GM21360 (cell line): Measurements from ENCODE around the gene SLC19A2.

ENCODE experiments used
- ATAC-seq: cut with Tn5 transposase; IDR thresholded peaks from one replicate; pipeline ENCODE4 v1.9.1; 2021; ENCODE audit warnings: mild to moderate bottlenecking, moderate library complexity; ENCODE audit not compliant: unreplicated experiment

Gene SLC19A2

DNA sequence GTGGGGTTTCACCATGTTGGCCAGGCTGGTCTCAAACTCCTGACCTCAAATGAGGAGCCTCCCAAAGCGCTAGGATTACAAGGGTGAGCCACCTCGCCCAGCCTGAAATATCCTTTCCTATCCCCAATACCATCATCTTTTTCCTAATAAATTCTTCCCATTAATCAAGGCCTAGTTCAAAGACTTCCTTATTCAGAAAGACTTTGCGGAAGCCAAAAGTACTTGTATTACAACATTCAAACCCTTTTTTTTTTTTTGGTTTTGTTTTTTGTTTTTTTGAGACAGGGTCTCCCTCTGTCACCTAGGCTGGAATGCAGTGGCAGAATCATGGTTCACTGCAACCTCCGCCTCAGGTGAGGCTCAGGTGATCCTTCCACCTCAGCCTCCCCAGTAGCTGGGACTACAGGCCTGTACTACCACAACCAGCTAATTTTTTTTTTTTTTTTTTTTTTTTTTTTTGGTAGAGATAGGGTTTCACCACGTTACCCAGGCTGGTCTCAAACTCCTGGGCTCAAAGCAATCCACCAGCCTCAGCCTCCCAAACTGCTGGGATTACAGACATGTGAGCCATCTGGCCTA lies 7.6 kb downstream of the SLC19A2 start:
- no peak for ATAC-seq

DNA sequence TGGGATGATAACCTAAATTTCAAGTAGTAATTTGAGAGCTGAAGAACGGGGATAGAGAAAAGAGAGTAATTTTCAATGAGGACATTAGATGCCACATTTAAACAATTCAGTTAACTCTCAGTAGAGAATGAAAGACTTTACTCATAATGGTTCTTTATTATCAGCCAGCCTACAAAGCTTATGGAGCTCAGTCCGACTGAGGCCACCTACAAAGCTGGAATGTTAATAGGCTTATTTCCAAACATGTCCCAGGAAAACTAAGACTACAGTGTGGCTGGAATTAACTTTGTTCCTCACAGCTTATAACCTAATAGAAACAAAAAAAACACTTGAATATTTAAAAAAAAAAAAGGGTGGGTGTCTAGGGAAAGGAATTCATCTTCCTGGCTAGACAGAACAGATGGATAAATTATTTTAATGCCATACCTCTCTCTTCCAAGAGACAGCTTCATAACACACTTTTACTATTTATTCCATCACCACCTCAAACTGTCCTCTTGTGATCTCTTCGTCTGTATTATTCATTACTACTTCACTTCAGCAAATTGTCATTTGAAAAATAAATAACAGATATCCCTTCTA lies 9.8 kb downstream of the SLC19A2 start:
- no peak for ATAC-seq

DNA sequence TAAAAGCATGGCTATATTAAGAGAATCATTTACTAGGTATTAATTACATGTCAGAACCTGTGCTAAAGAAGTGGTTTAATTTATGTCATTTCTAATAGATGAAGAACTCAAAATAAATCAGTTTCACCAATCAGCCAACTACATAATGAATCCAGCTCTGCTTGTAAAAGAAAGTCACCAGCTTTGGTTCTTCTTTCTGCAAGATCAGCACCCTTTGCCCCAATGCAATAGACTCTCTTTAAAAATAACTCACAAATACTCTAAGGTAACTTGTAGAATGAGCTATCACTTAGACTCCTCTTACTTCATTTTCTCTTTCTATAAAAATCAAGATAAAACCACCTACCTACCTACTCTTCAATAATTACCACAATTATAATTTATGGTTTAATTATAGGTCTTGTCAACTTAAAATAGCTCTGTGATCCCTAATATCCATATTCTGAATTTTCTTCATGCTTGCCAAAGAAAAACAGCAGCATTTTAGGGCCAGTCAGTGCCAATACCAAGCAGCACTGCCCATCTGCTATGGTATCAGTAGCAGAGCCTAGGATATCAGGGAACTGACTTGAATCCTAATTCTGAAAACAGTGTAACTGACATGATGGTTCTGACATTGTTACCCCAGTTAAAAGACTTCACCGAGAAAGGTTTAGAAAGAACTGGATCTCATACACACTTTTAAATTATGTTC lies 11.3 kb downstream of the SLC19A2 start:
- no peak for ATAC-seq

DNA sequence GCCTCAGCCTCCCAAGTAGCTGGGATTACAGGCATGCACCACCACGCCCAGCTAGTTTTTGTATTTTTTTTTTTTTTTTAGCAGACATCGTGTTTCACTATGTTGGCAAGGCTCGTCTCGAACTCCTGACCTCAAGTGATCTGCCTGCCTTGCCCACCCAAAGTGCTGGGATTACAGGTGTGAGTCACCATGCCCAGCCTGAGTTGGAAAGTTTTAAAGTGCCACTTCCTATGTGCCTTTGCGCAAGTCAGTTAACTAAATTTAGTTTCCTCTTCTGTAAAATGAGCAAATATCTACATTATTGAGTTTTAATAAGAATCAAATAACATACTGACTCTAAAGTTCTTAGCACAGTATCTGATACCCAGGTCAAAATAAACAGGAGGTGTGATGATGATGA lies 12.4 kb downstream of the SLC19A2 start:
- no peak for ATAC-seq

DNA sequence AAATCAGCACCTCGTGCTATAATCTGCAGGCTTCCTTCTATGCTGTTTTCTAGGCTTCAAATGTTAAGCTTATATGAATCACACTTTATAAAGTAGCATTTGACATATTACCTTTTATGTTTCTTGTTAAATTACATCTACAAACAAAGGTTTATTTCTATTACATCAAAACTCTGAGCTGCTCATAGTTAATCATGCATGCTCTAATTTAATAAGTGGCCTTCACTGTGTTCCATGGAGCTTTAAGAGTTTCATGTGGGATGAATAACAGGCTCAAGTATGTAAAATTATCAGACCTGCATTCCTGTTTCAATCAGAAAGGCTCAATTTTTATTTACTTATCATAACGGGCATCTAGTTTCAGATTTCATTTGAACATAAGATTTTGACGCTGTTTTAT lies 13.0 kb downstream of the SLC19A2 start:
- ATAC-seq, result no peak

DNA sequence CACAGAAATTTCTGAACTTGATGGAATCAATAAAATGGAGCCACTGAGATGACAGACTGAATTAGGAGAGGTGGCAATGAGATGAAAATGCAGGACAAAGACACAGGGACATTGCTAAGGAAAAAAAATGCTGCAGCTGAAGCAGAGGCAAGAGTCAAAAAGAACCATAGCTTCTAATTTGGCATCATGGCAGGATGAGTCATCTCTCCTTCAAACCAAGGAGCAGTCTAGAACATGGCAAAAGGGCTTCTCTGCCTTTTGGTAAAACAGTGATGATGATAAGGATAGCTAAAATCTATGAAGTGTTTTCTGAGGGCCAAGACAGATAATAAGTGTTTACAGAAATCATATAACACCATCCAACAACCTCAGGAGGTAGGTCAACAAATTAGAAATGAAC lies 16.8 kb downstream of the SLC19A2 start:
- no peak for ATAC-seq

DNA sequence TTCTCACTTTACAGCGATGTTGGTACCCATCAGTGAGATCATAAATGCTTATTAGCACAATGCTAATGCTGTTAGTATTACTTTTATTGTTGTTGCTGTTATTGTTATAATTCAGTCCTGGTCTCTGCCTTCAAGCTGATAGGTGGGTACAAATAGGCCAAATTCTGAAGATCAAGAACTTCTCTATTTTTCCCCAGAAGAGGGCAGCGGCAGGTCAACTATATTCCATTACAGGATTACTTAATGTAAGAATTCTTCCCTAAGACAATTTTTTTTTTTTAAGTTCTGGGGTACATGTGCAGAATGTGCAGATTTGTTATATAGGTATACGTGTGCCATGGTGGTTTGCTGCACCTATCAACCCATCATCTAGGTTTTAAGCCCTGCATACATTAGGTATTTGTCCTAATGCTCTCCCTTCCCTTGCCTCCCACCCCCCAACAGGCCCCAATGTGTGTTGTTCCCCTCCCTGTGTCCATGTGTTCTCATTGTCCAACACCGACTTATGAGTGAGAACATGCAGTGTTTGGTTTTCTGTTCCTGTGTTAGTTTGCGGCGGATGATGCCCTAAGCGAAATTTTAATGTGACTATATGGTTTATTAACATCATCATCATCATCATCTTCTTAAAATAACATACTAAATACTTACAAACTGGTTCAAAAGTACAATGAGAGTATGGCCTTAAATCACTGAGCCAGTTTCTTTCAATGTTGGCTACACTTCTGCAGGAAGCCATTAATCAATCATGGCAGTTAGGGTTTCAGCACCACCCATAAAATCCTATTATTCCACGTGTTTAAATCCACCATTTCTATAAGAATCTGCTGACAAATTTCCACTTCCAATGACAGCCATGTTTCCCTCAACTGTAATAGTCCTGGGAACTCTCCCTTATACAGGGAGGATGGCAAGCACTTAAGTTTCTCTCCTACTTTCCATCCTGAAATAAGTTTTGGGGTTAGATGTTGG lies 19.2 kb downstream of the SLC19A2 start:
- ATAC-seq, result no peak

DNA sequence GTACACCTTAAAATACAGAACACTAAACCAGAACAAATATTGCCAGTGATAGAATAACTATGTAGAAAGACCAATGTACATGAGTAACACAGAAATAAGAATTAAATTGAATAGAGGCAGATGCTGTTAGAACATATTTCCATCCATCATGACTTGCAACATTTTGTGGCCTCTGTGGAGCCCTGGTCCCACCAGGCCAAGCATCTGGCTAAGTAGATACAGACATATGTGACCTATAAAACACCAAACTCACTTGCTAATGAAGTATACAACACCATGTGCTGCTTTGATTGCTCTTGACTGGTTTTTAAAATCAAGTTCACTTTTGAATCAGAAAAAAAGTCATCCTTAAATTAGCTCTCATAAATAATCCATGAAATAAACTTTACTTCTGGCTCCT lies 20.5 kb downstream of the SLC19A2 start:
- ATAC-seq, result no peak

DNA sequence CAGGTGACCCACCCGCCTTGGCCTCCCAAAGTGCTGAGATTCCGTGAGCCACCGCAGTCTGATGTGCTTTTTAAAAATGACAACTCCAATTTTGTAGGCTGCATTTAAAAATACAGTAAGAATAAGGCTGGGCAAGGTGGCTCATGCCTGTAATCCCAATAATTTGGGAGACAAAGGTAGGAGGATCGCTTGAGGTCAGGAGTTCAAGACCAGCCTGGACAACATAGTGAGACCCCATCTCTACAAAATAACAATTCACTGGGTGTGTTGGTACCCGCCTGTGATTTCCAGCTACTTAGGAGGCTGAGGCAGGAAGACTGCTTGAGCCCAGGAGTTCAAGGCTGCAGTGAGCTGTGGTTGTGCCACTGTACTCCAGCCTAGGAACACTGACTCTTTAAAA lies 23.4 kb downstream of the SLC19A2 start:
- no peak for ATAC-seq

DNA sequence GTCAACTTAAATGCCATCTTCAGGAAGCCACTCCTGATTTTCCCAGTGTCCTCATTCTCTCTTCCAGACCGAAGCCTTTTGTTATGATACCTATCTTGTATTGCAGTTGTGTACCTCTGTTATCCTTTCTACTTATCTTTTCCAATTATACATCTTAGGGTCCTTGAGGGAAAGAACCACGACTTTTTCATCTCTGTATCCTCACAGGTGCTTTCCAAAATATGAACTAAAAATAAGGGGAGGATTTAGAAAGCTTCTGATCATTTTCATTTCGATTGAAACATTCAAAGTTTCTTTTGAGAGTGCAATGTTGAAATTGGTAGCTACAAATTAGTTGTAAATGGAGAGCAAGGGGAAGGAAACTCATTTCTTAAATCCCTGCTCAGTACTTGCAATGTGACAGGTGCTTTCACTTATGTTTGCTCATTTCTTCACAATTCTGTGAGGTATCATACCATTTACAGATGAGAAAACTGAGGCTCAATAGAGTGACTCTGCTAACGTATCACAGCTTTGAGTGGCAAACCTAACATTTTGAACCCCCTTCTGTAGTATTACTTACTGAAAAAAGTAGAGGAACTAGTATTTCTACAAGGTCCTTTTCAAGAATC lies 24.2 kb downstream of the SLC19A2 start:
- ATAC-seq, result no peak

DNA sequence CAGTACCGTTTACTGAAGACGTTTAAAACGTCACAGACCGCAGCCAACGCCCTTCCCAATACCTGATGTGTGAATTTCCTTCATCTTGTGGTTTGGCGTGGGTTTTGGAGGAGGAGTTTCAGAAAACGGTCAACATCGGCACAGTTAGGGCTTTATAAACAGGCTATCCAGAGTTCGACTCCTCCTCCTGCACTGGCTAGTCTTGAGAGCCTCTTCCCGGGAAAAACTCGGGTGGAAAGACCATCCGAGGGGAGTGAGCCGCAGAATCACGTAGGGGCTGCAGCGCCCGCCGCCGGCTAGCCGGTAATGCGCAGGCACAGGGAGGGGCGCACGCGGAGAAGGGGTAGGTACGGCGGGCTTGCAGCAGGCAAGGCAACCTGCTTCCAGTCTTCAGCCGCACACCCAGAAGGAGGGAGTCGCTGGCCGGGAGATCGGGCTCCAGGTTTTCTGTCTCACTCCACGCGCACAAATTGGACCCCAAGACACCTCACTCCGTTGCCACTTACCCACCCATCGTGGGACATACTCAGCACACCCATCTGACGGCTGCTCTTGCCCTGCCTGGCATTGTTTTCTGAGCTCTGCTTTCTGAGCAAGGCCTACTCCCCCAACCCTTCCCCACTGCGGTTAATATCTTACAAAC lies 25.4 kb downstream of the SLC19A2 start:
- no peak for ATAC-seq

DNA sequence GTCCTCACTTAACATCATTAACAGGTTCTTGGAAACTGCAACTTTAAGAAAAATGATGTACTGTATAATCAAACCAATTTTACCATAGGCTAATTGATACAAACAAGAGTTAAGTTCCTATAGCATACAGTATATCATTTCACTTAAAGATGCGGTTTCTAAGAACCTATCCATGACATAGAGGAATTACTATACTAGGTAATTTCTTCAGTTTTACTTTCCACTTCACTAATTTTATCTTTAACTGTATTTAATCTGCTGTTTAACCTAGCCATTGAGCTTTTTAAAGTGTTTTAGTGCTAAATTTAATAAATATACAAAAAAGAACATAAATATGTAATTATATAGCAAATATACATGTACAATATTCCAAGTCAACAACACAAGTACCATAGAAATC lies 28.3 kb downstream of the SLC19A2 start:
- ATAC-seq, result no peak

DNA sequence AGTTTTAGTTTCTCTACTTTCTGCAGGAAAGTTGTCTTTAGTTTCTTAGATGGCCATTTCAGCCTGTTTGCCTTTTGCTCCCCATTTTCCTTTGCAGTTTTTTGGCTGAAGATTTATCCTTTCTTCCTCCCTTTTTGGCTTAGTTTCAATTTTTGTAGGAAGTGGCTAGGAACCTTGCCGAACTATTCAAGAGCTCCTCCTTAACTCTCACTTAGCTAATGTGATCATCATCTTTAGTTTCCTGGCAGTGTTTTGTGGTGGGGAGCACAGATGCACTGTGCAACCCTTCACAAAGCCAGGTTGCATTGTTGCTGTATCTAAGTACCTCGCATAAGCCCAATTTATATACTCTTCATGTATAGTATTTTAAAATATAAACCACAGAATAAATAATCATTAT lies 29.7 kb downstream of the SLC19A2 start:
- no peak for ATAC-seq

DNA sequence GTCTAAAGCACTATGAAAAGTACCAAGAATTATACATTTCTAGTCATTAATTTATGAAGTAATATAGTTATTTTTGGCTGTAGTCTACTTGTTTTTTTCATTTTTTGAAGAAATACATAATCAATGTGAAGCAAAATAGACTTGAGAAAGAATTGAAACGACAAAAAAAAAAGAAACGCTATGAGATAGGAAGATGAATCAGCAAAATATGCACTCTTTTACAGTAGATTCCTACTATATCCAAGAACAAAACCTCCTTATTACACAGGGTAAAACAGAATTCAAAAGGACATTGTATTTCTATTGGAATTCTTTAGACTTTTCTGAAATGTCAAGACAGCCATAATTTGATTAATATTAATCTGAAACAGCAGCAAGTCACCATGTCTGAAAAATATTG lies 32.8 kb downstream of the SLC19A2 start:
- ATAC-seq, result no peak

DNA sequence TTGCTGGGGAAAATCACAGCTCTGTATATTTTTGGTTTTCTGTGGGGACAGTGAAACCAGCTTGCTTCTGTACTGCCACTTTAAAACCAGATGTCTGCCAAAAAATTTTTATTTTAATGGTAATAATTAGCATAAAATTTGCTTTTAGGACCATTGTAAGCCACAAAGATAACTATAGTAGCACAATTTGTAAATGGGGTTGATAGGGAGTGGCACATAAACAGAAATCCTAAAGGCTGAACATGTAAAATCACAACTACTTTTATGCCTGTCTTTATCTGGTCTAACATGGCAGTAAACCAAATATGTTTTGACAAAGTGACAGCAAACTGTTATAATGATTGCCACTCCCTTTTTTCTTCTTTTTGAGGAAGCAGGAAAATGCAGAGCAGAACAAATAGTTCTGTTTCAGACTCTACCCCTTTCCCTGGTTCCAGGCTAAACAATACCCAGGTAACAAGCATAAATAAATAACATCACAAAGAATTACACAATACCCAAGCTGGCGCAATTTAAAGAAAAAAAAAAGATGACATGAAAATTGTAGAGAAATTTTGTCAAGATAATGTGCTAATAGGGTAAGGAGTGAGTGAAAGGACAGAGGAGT lies 34.4 kb downstream of the SLC19A2 start:
- no peak for ATAC-seq

DNA sequence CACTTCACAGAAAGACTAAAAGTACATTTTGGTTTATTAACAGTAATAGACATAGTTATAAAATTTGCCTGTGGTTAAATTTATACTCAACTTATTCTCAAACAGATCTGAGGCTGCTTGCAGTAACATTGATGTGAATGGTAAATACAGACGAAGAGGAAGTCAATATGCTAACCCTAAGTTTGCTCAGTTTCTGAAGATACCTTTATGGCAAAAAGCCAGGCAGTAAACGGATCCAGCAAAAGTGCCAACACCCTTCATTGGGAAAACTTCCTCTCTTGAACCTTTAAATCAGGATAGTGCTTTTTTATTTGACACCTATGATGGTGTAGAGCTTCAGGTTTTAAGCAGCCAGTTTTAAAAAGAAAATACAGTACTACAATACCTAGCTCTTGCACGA lies 41.8 kb downstream of the SLC19A2 start:
- ATAC-seq, result no peak

DNA sequence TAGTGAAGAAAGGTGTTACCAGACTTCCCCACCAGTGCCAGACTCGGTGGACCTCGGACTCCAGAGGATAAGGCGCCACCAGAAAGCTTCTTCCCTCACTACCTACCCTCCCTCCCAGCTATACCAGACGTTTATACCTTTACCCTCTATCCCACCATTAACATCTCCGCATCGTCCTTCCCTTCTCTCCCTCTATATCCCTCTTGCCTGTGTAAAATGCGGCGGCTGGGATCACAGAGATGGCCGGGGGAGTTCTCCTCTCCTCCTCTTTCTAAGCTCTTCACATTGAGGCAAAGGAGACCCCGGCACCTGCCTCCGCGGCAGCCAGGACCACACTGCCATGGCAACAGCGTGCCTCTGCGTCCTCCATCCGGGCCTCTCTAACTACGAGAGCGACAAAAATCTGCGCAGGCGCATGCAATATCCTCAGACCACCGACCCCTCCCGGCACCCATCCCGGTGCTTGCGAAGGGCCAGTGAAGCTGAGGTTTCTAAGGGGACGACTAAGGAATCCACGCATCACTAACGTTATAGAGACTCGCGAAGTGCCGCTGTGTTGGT lies 58.6 kb downstream of the SLC19A2 start, which contains the start of gene CCDC181:
CCDC181 (minus strand) TSS at position 394 of the 561 bp plus-strand sequence. CDS start 2,547 bp downstream, outside the sequence.
- ATAC-seq, result no peak

DNA sequence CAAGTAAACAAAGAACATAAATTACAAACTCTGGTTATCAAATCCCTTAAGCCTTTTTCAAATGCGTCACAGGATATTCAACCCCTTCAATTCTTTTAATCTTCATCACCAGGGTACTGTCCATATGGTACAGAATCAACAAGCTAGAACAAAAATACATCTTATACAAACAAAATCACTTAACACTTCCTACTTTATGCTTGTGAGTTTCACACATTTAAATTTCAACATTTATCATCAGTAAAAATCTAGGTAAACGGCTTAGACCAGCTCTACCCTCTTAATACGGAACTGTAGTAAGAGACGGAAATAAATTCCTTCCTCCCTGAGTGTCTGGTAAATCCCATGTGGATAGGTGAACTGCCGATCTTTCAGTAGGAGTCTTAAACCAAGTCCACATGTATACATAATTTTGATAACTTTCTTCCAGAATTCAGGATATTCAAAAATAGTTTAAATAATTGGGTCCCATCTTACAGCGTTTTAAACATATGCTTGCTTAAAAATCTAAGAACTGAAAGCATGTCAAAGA lies 59.5 kb downstream of the SLC19A2 start:
- no peak for ATAC-seq

DNA sequence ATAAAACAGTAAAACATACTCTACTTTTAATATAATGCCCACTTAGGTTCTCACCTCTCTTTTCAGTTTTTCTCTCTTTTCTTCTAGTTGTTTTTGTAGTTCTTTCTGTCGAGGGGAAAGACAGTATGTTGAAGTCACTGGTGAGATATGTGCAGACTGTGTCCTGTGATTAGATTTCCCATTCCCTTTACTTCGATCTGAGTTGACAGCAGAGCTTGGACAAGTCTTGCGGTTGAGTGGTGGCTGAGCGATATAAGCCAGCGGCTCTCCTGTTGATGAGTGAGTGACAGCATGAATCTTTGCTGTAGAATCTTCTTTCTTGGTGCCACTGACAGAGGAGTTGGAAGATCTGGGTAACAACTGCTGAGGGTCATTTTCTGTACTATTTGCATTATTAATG lies 64.4 kb downstream of the SLC19A2 start:
- no peak for ATAC-seq
